Mucosa of descending colon (tissue), 3 donors: ENCODE data around the gene MBD3L5. TPM values are rescaled to one million over a fixed set of nuclear protein-coding genes. Genes with fewer than 3 reads are reported as not detected.
"Not testable (repeated sequence)": the region's sequence is repeated elsewhere in the genome, so short reads cannot be mapped to it uniquely, and the experiment has no call there.

Experiments used
- ATAC-seq: fragments of 200-7000 bp; cut with Tn5 transposase; one replicate; pipeline ENCODE4 v1.9.1; 2020; ENCODE audit warnings: mild to moderate bottlenecking, moderate library complexity
- DNase-seq, 3 donors: peaks; one replicate each; pipeline ENCODE4 v3.0.0-alpha.2; 2020
- H3K36me3 ChIP-seq: fragments of 200-600 bp; one replicate; pipeline ENCODE4 v1.8.0; 2021; ENCODE audit warnings: low read depth, mild to moderate bottlenecking
- H3K4me1 ChIP-seq: fragments of 200-600 bp; one replicate; pipeline ENCODE4 v1.8.0; 2021; ENCODE audit warnings: low read depth, mild to moderate bottlenecking
- H3K4me3 ChIP-seq: fragments of 200-600 bp; one replicate; pipeline ENCODE4 v1.8.0; 2021; ENCODE audit warnings: mild to moderate bottlenecking
- H3K9me3 ChIP-seq: fragments of 200-600 bp; one replicate; pipeline ENCODE4 v1.8.0; 2021; ENCODE audit warnings: mild to moderate bottlenecking
- intact Hi-C, 2 donors: fragments of 100-400 bp; cut with DNase I in 1 of 2; cut with micrococcal nuclease in 1 of 2; formaldehyde crosslinking; loops; one replicate each; pipeline versions ENCODE4 v1.11.0 to v1.11.1; 2022; cut with DNase I, micrococcal nuclease
- long read RNA-seq, 2 donors: library from polyadenylated mRNA; unstranded; transcript quantifications; one replicate each; pipeline ENCODE4 v2.0.0, GENCODE V29; 2019 to 2021
- total RNA-seq, 3 donors: library from RNA; stranded (reverse); fragmentation: NEBNext Ultra II Directional in 2 of 3; extraction: Animal tissue kit (Norgen Biotek cat#: 25700) in 2 of 3; gene quantifications; one replicate each; pipeline versions ENCODE4 v1.2.1 to v1.2.4, GENCODE V29; 2021 to 2023
- TF ChIP-seq, protein P1 (sequence below): fragments of 200-600 bp; IDR thresholded peaks from one replicate; pipeline ENCODE4 v1.8.0; 2022; ENCODE audit warnings: antibody characterized with exemption, mild to moderate bottlenecking
- donor health status: DM: no; HTN: no; CAD: no; lungs with moderate emphysema.
- donor health status: DM: no; HTN: no; CAD: no.
- donor health status: DM: no; HTN: yes; CAD: no.

The MBD3L5 gene
- total RNA-seq = not detected
- long read RNA-seq, donor 1 = 0 reads
- long read RNA-seq, donor 2 = 0 reads

- not testable (repeated sequence) for DNase-seq, ATAC-seq
Measured at GRCh38 chr19:7030278-7030677, at the start of gene MBD3L5. Gene MBD3L5 (plus strand): TSS chr19:7030578. CDS start chr19:7030612, 34 bp downstream.

GRCh38 chr19:6983448-6983847 is 46.9 kb upstream of the MBD3L5 start:
- TF ChIP-seq, protein P1, sequence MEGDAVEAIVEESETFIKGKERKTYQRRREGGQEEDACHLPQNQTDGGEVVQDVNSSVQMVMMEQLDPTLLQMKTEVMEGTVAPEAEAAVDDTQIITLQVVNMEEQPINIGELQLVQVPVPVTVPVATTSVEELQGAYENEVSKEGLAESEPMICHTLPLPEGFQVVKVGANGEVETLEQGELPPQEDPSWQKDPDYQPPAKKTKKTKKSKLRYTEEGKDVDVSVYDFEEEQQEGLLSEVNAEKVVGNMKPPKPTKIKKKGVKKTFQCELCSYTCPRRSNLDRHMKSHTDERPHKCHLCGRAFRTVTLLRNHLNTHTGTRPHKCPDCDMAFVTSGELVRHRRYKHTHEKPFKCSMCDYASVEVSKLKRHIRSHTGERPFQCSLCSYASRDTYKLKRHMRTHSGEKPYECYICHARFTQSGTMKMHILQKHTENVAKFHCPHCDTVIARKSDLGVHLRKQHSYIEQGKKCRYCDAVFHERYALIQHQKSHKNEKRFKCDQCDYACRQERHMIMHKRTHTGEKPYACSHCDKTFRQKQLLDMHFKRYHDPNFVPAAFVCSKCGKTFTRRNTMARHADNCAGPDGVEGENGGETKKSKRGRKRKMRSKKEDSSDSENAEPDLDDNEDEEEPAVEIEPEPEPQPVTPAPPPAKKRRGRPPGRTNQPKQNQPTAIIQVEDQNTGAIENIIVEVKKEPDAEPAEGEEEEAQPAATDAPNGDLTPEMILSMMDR = no peak
- ATAC-seq (no peak), DNase-seq (no peak)
- peaks cover 21% of the 10 kb centered on the region for H3K9me3 ChIP-seq
- H3K4me3 ChIP-seq = no peak overlapping the region
- H3K4me1 ChIP-seq = no peaks in the 10 kb centered on the region
- H3K36me3 ChIP-seq = no peaks in the 10 kb centered on the region
- intact Hi-C loops = no loop called here

More at GRCh38 chr19:7030278-7030677, at the start of gene MBD3L5:
- H3K4me1 ChIP-seq, H3K4me3 ChIP-seq, intact Hi-C loops, H3K36me3 ChIP-seq, H3K9me3 ChIP-seq: not testable (repeated sequence)

DNA sequence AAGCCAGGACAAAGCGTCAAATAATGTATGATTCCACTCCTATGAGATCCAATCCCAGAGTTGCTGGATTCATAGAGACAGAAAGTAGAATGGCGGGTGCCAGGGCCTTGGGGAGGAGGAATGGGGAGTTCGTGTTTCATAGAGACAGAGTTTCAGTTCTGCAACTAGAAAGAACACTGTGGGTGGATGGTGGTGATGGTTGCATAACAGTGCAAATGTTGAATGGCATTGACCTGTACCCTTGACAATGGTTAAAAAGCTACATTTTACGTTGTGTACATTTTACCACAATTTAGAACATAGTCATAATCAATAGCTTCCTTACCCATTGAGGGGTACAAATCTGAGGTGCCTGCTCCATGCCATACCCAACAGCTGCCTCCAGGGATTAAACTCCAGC is 42.5 kb upstream of the MBD3L5 start:
- DNase-seq (no peak), ATAC-seq (no peak)
- intact Hi-C loops = no loop called here
- Histone ChIP-seq H3K4me1 (no peaks in the 10 kb centered on the region), H3K9me3 (peaks cover 19% of the 10 kb centered on the region), H3K4me3 (no peak overlapping the region), H3K36me3 (no peaks in the 10 kb centered on the region)
- TF ChIP-seq, protein P1 = no peak

- Histone ChIP-seq H3K9me3 (peaks cover 19% of the 10 kb centered on the region), H3K36me3 (no peaks in the 10 kb centered on the region), H3K4me1 (no peaks in the 10 kb centered on the region), H3K4me3 (no peak overlapping the region)
- intact Hi-C loops = no loop called here
- TF ChIP-seq, protein P1 = no peak
- no peak for ATAC-seq
- DNase-seq = no peak
Measured at GRCh38 chr19:6988257-6988656, 42.1 kb upstream of the MBD3L5 start.

- H3K36me3 ChIP-seq = no peaks in the 10 kb centered on the region
- TF ChIP-seq, protein P1 = no peak
- no peaks in the 10 kb centered on the region for H3K9me3 ChIP-seq
- no peaks in the 10 kb centered on the region for H3K4me1 ChIP-seq
- DNase-seq (no peak), ATAC-seq (no peak)
- intact Hi-C loops = no loop called here
- no peak overlapping the region for H3K4me3 ChIP-seq
Measured at GRCh38 chr19:6995054-6995453, 35.3 kb upstream of the MBD3L5 start.

- Histone ChIP-seq H3K9me3 (no peaks in the 10 kb centered on the region), H3K36me3 (no peaks in the 10 kb centered on the region), H3K4me3 (no peak overlapping the region), H3K4me1 (no peaks in the 10 kb centered on the region)
- no peak for ATAC-seq
- DNase-seq = no peak
- TF ChIP-seq, protein P1 = no peak
- intact Hi-C loops = no loop called here
Measured at GRCh38 chr19:6996810-6997209, 33.6 kb upstream of the MBD3L5 start.
